NB4 (cell line): ENCODE data around the gene UQCR11.

Source experiments
- CTCF ChIP-seq: IDR thresholded peaks from one replicate; pipeline ENCODE4 v1.5.1; 2012; ENCODE audit warnings: low read depth, low read length
- POLR2A ChIP-seq: IDR thresholded peaks from 2 replicates; pipeline ENCODE4 v1.6.1; 2011; ENCODE audit warnings: mild to moderate bottlenecking; ENCODE audit not compliant: insufficient read length; ENCODE audit errors: extremely low read depth

GRCh38 chr19:1576242-1577089, 28.8 kb downstream of the UQCR11 start:
- no peak for TF ChIP-seq CTCF
- no peak for TF ChIP-seq POLR2A
